DMS114 treated with DMSO at 0.1 percent for 48 hours (cell line): ENCODE results near the gene MRPS25.

ENCODE experiments used
- DNase-seq: peaks from one replicate; lab custom pipeline; 2025; ENCODE audit not compliant: unreplicated experiment; lab: John Stamatoyannopoulos, UW

Gene MRPS25

DNA sequence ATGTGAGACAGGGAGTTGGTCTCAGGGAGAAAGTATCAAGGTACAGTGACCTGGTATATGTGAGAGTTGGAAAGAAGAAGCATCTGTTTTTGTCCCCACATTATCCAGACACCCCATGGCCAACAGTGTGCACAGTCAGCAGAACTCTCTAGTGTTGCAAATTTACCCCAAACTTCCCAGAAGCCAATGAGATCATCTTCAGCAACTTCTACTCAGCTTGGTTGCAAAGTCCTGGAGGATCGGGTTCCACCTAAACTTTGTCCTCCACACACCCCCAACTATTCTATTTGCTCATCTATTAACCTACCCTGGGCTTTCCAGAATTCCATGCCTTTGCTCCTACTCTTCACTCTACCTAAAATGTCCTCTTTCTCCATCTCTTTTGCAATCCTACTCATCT, 18.1 kb upstream of the MRPS25 start:
- no peak for DNase-seq

DNA sequence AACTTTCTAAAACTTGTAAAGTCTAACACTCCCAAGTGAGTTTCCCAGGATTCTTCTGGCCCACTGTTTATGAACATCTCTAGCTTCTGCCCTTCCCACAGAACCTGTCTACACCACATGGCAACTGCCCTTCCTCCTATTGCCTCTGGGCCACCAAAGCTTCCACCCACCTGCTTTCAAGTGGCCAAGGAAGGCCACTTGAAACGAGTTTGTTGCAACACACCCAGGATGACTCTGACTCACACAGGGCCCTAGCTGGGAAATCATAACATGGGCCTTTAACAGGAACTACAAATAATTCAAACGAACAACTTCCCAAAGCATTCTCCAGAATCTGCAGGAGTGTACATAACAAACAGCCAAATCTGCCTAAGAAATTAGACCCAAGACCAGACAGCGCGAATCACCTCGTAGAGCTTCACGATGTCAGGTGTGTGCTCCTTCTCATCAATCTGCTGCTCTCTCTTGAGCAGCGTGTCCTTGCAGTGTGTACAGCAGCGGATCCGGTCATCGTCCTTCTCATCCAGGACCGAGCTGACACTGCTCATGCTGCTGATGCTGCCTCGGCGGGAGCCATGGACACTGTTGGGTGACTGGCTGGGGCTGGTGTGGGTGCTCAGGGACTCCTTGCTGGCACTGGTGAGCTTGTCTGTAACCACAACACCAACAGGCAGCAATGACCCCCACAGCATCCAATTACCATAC, 17.0 kb upstream of the MRPS25 start:
- no peak for DNase-seq

DNA sequence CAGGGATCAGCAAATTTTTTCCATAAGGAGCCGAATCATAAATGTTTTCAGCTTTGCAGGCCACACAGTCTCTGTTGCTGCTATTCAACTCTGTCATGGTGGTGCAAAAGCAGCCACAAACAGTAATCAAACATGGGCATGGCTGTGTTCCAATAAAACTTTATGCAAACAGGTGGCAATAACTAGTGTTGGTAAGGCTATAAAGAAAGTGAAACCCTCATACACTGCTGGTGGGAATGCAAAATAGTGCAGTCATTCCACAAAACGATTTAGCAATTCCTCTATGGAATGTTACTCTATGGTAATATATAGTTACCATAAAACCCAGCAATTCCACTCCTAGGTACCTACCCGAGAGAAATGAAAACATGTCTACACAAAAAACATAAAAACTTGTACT, 14.0 kb upstream of the MRPS25 start:
- DNase-seq, result no peak

DNA sequence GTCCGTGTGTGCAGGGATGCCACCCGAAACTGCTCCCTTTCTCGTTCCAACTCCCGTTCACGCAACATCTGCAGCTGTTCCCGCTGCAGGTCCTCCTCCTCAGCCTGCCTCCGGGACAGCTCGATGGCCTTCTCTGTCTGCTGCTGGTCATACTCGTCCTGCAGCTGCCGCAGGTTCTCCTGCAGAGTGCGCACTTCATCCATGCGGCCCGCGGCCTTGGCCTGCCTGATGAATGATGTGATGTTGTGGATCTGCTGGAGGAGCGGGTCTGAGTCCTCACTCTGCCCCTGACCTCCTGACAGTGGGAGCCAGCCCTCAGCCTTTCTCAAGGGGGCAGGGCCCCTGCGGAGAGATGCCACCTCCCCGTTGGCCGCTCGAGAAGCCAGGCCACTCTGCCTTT, 9.4 kb upstream of the MRPS25 start:
- no peak for DNase-seq

- DNase-seq, result no peak
Measured at GRCh38 chr3:15071699-15072098, 6.6 kb upstream of the MRPS25 start.

DNA sequence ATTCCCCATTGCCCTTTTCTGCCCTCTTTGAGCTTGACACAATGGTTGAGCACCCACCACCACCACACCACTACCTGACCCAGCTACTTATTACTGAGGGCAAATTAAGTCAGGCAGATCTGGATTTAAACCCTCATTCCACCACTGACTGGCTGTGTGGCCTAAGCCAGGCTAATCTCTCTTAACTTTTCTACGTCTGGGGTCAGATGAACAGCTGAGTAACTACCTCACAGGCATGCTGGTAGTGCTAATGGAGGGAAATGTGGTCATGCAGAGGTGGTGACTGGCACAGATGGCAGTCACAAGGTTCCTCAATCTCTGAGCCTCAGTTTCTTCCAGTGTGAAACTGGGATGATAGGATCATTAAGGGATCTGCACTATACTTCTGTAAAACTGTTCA, 4.3 kb upstream of the MRPS25 start:
- DNase-seq, result no peak

- no peak for DNase-seq
Measured at GRCh38 chr3:15066467-15066866, 1.4 kb upstream of the MRPS25 start.

DNA sequence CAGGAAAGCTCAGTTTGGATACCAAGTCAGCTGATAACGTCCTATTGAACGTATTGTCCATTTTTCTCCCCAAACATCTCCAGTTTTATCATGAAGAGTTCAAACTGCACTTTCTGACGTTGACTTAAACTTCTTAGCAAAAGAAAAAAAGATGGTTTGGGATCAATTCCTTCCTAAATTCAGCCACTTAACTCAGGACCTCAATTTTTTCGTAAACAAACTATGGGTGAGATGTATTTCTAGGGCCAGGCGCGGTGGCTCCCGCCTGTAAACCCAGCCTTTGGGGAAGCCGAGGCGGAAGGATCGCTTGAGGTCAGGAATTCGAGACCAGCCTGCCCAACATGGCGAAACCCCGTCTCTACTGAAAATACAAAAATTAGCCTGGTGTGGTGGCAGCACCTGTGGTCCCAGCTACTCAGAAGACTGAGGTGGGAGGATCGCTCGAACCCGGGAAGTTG, 464 bp upstream of the MRPS25 start:
- no peak for DNase-seq

GRCh38 chr3:15064299-15064834, 748 bp downstream of the MRPS25 start:
- no peak for DNase-seq

DNA sequence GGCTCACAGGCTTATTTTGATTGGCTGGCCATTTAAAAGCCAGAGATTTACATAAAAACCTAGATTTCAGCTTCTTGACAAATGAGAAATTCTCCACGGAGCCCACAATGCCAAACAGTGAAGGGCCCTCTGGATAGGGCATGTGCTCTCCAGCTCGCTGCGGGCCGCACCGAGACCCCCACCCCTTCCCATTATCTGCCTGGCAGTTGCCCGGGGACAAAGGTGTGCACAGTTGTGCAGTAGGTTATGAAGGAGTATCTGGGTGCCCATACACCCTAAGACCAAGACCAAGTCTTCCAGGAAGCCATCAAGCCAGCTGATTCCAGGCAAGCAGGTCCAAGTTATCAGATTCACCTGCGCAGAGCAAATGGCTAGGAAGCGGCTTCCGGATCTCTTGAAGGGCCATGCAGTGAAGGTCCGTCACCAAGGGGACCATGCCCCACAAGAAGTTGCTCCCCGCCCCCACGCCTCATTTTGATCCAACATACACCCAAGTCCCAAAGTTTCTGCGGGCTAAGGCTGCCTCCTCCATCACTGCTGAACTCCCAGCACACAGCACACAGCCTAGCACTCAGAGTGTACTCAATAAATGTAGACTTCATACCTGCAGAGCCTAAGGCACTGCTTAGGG, 1.3 kb downstream of the MRPS25 start:
- DNase-seq, result no peak

- no peak for DNase-seq
Measured at GRCh38 chr3:15063238-15063637, 1.9 kb downstream of the MRPS25 start.

GRCh38 chr3:15060029-15060428, 5.1 kb downstream of the MRPS25 start:
- DNase-seq, result no peak

- no peak for DNase-seq
Measured at GRCh38 chr3:15056676-15057404, 8.3 kb downstream of the MRPS25 start.

DNA sequence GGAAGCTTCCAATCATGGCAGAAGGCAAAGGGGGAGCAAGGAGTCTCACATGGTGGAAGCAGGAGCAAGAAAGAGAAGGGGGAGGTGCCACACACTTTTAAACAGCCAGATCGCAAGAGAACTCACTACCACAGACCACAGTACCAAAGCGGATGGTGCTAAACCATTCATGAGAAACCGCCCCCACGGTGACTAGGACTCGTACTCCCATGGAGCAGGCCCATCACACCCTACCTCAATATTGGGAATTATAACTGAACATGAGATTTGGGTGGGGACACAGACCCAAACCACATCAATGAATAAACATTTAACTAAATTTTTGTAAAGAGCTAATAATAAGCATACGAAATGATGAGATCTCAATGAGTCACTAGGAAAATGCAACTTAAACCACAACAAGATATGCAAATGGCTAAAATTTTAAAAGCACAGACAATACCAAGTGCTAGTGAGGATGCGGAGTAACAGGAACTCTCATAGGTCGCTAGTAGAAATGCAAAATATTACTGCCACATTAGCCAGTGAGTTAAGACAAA, 10.0 kb downstream of the MRPS25 start:
- no peak for DNase-seq

DNA sequence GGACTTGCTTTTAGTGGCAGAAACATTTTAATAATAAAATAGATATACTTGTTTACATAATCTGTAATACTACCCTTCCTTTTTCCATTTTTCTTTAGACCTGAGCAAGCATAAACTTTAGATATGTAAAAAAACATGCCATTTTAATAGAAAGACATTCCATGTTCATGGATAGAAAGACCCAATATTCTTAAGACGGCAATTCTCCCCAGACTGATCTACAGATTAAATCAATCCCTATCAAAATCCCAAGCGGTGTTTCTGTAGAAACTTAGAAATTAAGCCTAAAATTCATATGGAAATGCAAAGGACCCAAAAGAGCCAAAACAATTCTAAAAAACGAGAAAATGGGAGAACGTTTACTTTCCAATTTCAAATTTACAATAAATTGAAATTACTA, 11.6 kb downstream of the MRPS25 start:
- no peak for DNase-seq

DNA sequence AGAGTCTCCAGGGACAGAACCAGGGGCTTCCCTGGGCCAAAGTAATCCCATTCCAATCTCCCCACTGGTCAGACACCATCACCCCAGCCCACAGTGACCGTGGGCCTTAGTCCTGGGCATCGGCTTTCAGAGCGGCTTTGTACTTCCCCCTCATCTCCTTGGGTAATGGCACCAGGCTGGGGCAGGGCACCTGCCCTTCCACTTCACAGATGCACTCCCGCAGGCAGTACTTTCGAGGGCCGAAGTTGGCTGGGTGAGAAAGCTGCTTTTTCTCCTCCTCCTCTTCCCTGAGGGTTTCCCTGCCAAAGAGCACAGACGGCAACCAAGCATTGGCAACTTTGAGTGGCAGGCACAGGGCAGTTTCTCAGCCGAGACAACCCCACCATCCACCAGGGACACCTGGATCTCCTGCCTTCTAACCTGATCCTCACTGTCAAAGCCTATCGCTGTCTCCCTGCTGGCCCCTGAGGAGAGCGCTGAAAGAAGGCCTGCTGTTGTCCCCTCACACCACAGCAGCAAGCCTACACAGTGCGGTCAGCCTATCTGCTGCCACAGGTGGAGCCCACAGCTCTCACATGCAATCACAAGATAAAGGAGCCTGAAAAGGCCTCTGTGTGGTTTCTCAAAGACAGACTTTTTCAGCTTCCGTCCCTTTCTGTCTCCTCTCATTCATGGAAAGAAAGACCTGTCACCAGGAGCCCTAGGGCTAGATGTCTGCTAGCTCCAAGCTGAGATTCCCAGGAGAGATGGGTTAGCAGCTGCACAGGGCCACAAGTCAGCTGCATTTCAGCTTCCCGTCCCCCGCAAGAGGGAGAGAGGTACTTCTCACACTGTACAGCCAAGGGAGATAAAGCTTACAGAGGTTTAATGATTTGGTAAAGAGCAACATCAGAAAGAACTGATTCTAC, 12.5 kb downstream of the MRPS25 start:
- DNase-seq, result no peak

GRCh38 chr3:15051531-15051930, 13.6 kb downstream of the MRPS25 start:
- DNase-seq, result peak; percentile 12

DNA sequence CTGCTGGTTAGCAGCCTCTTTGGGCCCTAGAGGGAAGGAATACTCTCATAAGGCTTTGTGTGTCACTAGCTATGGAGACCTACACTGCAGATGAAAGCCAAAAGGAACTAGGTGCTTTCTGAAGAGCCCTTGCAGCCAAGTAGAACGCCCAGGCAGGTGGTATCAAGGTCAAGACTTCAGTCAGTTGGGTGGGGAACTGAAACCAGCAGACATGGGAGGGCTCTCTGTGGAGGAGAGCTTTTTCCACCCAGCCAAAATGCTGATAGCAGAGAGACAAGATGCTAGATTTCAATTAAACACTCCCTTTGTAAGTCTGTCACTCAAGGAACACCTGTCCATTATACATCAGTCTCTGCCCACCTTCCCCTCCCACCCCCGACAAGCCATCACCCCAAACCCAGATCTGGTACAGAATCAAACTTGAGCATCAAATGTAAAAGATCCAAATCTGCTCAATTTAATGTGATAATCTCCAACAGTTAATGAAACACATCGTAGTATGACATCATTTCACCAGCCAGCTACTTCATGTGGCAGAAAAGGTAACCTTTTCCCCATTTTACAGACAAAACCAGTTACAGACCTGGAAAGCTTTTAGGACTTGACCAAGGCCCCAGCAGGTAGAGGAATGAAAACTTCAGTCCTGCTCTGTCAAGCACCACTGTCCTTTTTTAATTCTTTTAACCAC, 14.6 kb downstream of the MRPS25 start:
- DNase-seq, result no peak

DNA sequence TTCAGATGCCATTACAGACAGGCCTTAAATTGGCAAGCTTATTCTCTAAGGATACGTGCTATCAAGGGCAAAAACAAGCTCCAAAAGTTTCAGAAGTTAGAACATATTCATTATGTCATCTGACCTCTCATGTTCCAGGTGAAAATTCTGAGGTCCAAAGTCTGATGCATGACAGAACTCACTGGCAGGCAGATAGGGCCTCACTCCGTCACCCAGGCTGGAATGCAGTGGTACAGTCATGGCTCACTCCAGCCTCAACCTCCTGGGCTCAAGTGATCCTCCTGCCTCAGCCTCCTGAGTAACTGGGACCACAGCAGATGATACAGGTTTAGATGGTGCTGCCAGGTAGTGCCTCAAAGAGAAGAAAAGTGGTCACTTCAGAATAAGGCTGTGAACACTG, 15.5 kb downstream of the MRPS25 start:
- no peak for DNase-seq

DNA sequence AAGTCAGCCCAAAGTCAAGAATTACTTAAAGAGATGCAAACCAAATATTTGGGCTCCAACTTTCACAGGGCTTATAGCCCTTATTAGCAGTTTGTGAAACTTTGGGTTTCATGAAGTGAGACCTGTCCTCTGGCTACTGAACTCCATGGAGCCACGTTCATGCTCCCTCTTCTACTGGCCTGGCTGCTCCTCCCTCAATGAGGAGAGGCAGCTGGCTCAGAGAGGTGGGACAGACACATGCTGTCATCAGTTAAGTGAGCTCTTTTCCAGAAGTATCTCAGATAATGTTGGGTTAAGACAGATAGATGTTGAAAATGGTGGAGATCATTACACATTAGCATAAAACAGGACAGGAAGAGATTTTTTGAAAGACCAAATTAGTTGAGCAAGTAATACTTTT, 19.4 kb downstream of the MRPS25 start:
- no peak for DNase-seq
